ENCODE data around the gene SH3RF3. TPM values are rescaled to one million over a fixed set of nuclear protein-coding genes. Genes with fewer than 3 reads are reported as not detected.

Gene SH3RF3
- total RNA-seq, 1 experiment from 2014 or later = 1.0 TPM

DNA sequence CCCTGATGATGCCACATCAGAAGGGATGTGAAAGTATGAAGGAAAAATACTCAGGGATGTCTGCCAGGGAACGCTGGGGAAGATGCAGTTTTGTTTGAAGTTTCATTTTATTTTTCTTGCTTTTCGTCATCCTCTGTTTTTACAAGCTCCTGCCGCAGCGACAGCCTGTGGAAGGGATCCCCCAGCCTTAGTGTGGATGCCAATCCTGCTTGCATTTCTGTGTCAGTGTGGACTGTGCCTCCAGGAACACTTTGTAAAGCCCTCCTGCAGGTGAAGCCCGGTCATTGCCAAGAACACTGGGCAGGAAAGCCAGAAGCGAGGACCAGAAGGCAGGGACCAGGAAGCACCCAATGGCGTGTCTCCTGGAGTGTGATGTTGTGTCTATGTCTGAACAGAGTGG is 250.5 kb downstream of the SH3RF3 start (continued):
- TF ChIP-seq, protein P1, sequence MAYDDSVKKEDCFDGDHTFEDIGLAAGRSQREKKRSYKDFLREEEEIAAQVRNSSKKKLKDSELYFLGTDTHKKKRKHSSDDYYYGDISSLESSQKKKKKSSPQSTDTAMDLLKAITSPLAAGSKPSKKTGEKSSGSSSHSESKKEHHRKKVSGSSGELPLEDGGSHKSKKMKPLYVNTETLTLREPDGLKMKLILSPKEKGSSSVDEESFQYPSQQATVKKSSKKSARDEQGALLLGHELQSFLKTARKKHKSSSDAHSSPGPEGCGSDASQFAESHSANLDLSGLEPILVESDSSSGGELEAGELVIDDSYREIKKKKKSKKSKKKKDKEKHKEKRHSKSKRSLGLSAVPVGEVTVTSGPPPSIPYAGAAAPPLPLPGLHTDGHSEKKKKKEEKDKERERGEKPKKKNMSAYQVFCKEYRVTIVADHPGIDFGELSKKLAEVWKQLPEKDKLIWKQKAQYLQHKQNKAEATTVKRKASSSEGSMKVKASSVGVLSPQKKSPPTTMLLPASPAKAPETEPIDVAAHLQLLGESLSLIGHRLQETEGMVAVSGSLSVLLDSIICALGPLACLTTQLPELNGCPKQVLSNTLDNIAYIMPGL (CRISPR knock-in tag; IDR thresholded peaks at IDR 0.05) = no peak
- TF ChIP-seq, protein P2, sequence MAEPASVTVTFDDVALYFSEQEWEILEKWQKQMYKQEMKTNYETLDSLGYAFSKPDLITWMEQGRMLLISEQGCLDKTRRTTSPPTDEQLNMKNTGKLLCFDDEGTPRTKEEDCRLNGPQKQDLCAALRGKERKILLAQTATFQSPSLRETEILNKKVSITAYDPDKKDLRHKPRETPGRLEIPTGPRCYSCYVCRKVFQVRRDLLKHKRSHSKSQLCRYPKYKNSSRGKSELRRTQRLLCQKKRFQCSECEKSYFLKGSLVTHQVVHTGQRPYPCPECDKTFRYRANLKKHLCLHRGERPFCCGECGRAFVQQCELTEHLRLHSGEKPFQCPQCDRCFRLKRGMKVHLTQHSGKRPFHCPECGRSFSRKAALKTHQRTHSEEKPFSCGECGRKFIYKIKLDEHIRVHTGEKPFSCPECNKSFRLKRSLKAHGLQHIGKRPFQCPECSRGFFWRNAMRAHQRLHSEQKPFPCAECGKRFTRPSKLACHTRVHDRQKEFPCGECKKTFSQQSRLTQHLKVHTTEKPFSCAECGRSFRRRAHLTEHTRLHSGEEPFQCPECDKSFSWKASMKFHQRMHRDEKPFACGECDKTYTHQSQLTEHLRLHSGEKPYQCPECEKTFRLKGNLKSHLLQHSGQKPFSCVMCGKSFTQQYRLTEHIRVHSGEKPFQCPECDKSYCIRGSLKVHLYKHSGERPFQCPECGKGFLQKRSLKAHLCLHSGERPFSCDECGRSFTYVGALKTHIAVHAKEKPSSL (CRISPR knock-in tag; conservative IDR thresholded peaks at IDR 0.05) = no peak

DNA sequence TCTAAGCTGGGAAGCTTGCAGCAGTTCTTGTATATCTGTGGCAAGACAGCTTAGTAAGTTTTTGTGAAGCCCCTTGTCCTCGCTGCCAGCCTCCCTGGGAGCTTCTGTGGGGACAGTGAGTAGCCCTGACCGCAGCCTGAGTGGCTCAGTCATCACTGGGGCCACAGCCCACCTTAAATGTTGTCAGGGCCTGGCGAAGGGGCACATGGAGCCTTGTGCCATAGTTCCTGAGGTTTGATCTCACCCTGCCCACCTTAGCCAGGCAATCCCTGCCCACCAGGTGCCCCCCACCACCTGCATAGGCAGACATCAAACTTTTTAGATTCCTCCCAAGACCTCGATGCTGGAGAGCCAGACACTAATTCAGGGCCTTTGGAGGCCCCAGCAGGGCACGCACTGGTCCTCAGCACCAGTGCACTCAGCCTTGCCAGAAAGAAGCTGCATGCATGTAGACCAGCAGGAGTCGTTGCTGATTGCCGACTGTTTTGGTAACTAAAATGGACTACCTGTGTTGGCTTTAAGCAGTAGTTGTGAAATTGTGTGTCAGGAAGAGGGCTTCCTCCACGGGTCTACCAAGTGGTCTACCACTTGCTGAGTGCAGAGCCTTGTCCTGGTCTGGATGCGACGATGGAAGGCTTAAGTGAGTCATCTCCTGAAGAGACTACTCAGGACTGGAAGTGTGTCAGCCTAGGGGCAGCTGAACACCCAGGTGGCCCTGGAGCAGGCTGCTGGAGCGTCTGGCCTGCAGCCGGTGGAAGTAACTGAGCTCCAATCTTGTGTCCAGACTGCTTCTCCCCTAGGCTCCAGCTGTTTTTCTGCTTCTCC is 251.7 kb downstream of the SH3RF3 start:
- Mint-ChIP-seq H3K4me1 (peaks cover 31% of the 10 kb centered on the region), H3K27me3 (ENCODE audit: low read depth) (no peaks in the 10 kb centered on the region; the same call in 1 of the 2 replicates), H3K36me3 (no peaks in the 10 kb centered on the region), H3K9me3 (no peaks in the 10 kb centered on the region), H3K27ac (0 out of 2 replicates have a peak overlapping the region, but pooled peaks have one; percentile 5), H3K4me3 (no peak overlapping the region)
- TF ChIP-seq CREB1 (CRISPR knock-in tag; IDR thresholded peaks at IDR 0.05) = no peak
- TF ChIP-seq CREM (CRISPR knock-in tag; IDR thresholded peaks at IDR 0.05) = no peak
- no peak for TF ChIP-seq HMGA2 (CRISPR knock-in tag; IDR thresholded peaks at IDR 0.05)
- TF ChIP-seq, protein P3, sequence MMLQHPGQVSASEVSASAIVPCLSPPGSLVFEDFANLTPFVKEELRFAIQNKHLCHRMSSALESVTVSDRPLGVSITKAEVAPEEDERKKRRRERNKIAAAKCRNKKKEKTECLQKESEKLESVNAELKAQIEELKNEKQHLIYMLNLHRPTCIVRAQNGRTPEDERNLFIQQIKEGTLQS (CRISPR knock-in tag; conservative IDR thresholded peaks at IDR 0.05) = no peak
- no peak for TF ChIP-seq ZNF532 (CRISPR knock-in tag; IDR thresholded peaks at IDR 0.05; ENCODE audit: borderline replicate concordance)
- no peak for TF ChIP-seq ZNF671 (CRISPR knock-in tag; IDR thresholded peaks at IDR 0.05)
- TF ChIP-seq, protein P4, sequence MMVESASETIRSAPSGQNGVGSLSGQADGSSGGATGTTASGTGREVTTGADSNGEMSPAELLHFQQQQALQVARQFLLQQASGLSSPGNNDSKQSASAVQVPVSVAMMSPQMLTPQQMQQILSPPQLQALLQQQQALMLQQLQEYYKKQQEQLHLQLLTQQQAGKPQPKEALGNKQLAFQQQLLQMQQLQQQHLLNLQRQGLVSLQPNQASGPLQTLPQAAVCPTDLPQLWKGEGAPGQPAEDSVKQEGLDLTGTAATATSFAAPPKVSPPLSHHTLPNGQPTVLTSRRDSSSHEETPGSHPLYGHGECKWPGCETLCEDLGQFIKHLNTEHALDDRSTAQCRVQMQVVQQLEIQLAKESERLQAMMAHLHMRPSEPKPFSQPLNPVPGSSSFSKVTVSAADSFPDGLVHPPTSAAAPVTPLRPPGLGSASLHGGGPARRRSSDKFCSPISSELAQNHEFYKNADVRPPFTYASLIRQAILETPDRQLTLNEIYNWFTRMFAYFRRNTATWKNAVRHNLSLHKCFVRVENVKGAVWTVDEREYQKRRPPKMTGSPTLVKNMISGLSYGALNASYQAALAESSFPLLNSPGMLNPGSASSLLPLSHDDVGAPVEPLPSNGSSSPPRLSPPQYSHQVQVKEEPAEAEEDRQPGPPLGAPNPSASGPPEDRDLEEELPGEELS (CRISPR knock-in tag; IDR thresholded peaks at IDR 0.05) = no peak
- no peak for TF ChIP-seq GRHL2 (CRISPR knock-in tag; IDR thresholded peaks at IDR 0.05; ENCODE audit: insufficient replicate concordance, severe bottlenecking)
- TF ChIP-seq, protein P5, sequence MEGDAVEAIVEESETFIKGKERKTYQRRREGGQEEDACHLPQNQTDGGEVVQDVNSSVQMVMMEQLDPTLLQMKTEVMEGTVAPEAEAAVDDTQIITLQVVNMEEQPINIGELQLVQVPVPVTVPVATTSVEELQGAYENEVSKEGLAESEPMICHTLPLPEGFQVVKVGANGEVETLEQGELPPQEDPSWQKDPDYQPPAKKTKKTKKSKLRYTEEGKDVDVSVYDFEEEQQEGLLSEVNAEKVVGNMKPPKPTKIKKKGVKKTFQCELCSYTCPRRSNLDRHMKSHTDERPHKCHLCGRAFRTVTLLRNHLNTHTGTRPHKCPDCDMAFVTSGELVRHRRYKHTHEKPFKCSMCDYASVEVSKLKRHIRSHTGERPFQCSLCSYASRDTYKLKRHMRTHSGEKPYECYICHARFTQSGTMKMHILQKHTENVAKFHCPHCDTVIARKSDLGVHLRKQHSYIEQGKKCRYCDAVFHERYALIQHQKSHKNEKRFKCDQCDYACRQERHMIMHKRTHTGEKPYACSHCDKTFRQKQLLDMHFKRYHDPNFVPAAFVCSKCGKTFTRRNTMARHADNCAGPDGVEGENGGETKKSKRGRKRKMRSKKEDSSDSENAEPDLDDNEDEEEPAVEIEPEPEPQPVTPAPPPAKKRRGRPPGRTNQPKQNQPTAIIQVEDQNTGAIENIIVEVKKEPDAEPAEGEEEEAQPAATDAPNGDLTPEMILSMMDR (IDR thresholded peaks at IDR 0.05) = no peak
- no peak for TF ChIP-seq ELF4 (CRISPR knock-in tag; IDR thresholded peaks at IDR 0.05; ENCODE audit: low read depth)
- no peak for TF ChIP-seq ZNF317 (CRISPR knock-in tag; IDR thresholded peaks at IDR 0.05; ENCODE audit: borderline replicate concordance, low read depth)
- TF ChIP-seq MXD4 (CRISPR knock-in tag; IDR thresholded peaks at IDR 0.05; ENCODE audit: borderline replicate concordance) = no peak
- TF ChIP-seq NR1H2 (CRISPR knock-in tag; IDR thresholded peaks at IDR 0.05) = no peak
- TF ChIP-seq TEAD4 (CRISPR knock-in tag; IDR thresholded peaks at IDR 0.05) = no peak
- TF ChIP-seq ZNF423 (CRISPR knock-in tag; IDR thresholded peaks at IDR 0.05) = no peak
- ATAC-seq = no peak
- DNase-seq (ENCODE audit: low spot score) = peak; percentile 4
- ChIA-PET CTCF (no interaction called here), POLR2A (no interaction called here)

Data from WTC11 (cell line).